Activated T-cell treated with anti-CD3 and anti-CD28 coated beads for 48 hours (primary cell): ENCODE data around the gene TFF2.
A peak's percentile ranks its signal among the peaks of the same experiment; 100 is the strongest.

Experiments used
- DNase-seq: peaks from one replicate; pipeline ENCODE4 v3.0.0-alpha.2; 2020; ENCODE audit warnings: low read depth

The TFF2 gene

GRCh38 chr21:42320791-42321190 is 30.0 kb downstream of the TFF2 start:
- no peak for DNase-seq

- no peak for DNase-seq
Observed at GRCh38 chr21:42319851-42320572, 30.8 kb downstream of the TFF2 start.

GRCh38 chr21:42319376-42319775 is 31.4 kb downstream of the TFF2 start:
- DNase-seq: no peak

- no peak for DNase-seq
Observed at GRCh38 chr21:42317826-42318746, 32.7 kb downstream of the TFF2 start.

- DNase-seq: no peak
Observed at GRCh38 chr21:42317341-42317741, 33.5 kb downstream of the TFF2 start.

GRCh38 chr21:42316891-42317290 is 33.9 kb downstream of the TFF2 start:
- DNase-seq: no peak

- no peak for DNase-seq
Observed at GRCh38 chr21:42315296-42315891, 35.4 kb downstream of the TFF2 start, which contains the start of gene TFF3. TFF3 (minus strand) TSS chr21:42315409; CDS start chr21:42315374, 35 bp downstream.

GRCh38 chr21:42314616-42315295 is 36.0 kb downstream of the TFF2 start:
- DNase-seq: no peak

GRCh38 chr21:42313501-42313969 is 37.3 kb downstream of the TFF2 start:
- DNase-seq: no peak

- DNase-seq: no peak
Observed at GRCh38 chr21:42312626-42313104, 38.1 kb downstream of the TFF2 start.

GRCh38 chr21:42311816-42312625 is 38.8 kb downstream of the TFF2 start:
- DNase-seq: no peak

GRCh38 chr21:42311160-42311559 is 39.6 kb downstream of the TFF2 start:
- no peak for DNase-seq

GRCh38 chr21:42310411-42311001 is 40.3 kb downstream of the TFF2 start:
- no peak for DNase-seq

GRCh38 chr21:42309753-42310213 is 41.0 kb downstream of the TFF2 start:
- peak; percentile 69 for DNase-seq

GRCh38 chr21:42308914-42309752 is 41.7 kb downstream of the TFF2 start:
- DNase-seq: no peak

- DNase-seq: no peak
Observed at GRCh38 chr21:42308161-42308913, 42.5 kb downstream of the TFF2 start.

GRCh38 chr21:42307106-42307505 is 43.7 kb downstream of the TFF2 start:
- no peak for DNase-seq

- no peak for DNase-seq
Observed at GRCh38 chr21:42306366-42307035, 44.3 kb downstream of the TFF2 start.
